ENCODE measurements around the gene PHACTR3.

- TF ChIP-seq POLR2A (IDR thresholded peaks at IDR 0.05) (no peak), CTCF (IDR thresholded peaks at IDR 0.05) (no peak)
These were observed 26.2 kb downstream of the PHACTR3 start for GRCh38 chr20:59630526-59630925.

All from right lobe of liver (tissue), 4 donors.